ENCODE data around the gene TMEM266.

DNA sequence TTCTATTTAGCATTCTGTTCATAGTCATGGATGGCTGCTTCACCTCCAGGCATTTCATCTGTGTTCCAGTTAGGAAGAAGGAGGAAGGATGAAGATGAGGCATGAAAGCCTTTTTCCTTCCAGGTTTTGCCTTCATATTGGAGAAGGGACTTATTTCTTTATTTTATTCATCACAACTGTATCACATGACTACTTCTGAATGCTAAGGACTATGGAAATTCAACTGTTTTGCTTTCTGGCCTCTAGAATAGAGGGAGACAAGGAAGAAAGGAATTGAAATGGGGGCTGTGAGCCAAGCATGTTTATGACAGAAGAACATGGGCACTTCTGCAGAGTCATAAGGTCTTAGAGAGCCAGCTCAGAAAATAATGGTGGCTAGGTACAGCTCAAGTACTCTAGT, 10.4 kb downstream of the TMEM266 start:
- TF ChIP-seq, protein P1, sequence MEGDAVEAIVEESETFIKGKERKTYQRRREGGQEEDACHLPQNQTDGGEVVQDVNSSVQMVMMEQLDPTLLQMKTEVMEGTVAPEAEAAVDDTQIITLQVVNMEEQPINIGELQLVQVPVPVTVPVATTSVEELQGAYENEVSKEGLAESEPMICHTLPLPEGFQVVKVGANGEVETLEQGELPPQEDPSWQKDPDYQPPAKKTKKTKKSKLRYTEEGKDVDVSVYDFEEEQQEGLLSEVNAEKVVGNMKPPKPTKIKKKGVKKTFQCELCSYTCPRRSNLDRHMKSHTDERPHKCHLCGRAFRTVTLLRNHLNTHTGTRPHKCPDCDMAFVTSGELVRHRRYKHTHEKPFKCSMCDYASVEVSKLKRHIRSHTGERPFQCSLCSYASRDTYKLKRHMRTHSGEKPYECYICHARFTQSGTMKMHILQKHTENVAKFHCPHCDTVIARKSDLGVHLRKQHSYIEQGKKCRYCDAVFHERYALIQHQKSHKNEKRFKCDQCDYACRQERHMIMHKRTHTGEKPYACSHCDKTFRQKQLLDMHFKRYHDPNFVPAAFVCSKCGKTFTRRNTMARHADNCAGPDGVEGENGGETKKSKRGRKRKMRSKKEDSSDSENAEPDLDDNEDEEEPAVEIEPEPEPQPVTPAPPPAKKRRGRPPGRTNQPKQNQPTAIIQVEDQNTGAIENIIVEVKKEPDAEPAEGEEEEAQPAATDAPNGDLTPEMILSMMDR (IDR thresholded peaks at IDR 0.05; ENCODE audit: insufficient read depth, low read length, poor library complexity, severe bottlenecking), result no peak
- no peak for TF ChIP-seq EZH2phosphoT487 (conservative IDR thresholded peaks at IDR 0.05; ENCODE audit: low read length)
